Peyer's patch (tissue), 4 donors: ENCODE data around the gene DSCAML1.

Source experiments
- CTCF ChIP-seq, 6 experiments: fragments of 450-650 bp in 4 of 6; fragments of 200-600 bp in 2 of 6; sonication (generic) in 1 of 6; IDR thresholded peaks; one replicate each; pipeline ENCODE4 v1.5.1; 2017 to 2019; ENCODE audit warnings: antibody characterized with exemption in 6 of 6, mild to moderate bottlenecking in 3 of 6, moderate library complexity in 1 of 6
- POLR2A ChIP-seq, 2 donors: fragments of 450-650 bp; IDR thresholded peaks; one replicate each; pipeline ENCODE4 v1.5.1; 2017; ENCODE audit warnings: antibody characterized with exemption in 2 of 2, mild to moderate bottlenecking in 2 of 2, moderate library complexity in 2 of 2

- no peak for TF ChIP-seq CTCF (IDR thresholded peaks at IDR 0.05)
- TF ChIP-seq POLR2A (IDR thresholded peaks at IDR 0.05) = no peak
Measured at GRCh38 chr11:117509543-117509942, 287.5 kb downstream of the DSCAML1 start.
